ENCODE results near the gene VAT1L.

The VAT1L gene

DNA sequence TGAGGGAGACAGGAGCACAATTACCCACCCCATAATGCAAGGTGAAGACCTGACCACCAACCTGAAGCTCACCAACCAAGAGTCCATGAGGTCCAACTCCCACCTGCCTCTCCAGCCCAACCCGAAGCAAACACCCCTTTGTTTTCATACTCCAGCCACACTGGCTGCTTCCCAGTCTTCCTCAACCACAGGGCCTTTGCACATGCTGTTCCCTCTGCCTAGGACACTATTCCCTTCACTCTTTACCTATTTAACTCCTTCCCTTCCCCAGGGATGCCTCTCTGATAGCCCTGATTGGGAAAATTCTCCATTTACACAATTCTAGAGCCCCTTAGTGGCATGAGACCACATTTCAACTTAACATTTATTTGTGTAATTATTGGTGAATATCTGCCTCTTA is 86.0 kb downstream of the VAT1L start:
- ATAC-seq (ENCODE audit: insufficient read depth, low read depth): no peak
- Histone ChIP-seq H2AFZ (ENCODE audit: low read depth, low read length) (no peak overlapping the region), H3K9ac (ENCODE audit: low read depth, low read length) (no peak overlapping the region), H3K27me3 (ENCODE audit: insufficient read depth, low read length, poor library complexity) (peaks cover 4% of the 10 kb centered on the region), H3K79me2 (ENCODE audit: insufficient read depth, low read length) (no peaks in the 10 kb centered on the region), H3K4me3 (ENCODE audit: low read depth in 1 of 2, low read length in 2 of 2) (no peak overlapping the region), H3K4me1 (ENCODE audit: insufficient read depth, low read length) (no peaks in the 10 kb centered on the region), H3K36me3 (ENCODE audit: insufficient read depth, low read length) (no peaks in the 10 kb centered on the region), H3K4me2 (ENCODE audit: insufficient read depth, low read length) (no peak overlapping the region), H4K20me1 (ENCODE audit: insufficient read depth, low read length) (no peaks in the 10 kb centered on the region), H3K27ac (ENCODE audit: low read length) (no peak overlapping the region), H3K9me3 (ENCODE audit: insufficient read depth, low read length, severe bottlenecking) (no peaks in the 10 kb centered on the region)
- DNase-seq: no peak
- TF ChIP-seq EZH2 (IDR thresholded peaks at IDR 0.05; ENCODE audit: borderline replicate concordance, low read depth, low read length, severe bottlenecking): no peak
- TF ChIP-seq, protein P1, sequence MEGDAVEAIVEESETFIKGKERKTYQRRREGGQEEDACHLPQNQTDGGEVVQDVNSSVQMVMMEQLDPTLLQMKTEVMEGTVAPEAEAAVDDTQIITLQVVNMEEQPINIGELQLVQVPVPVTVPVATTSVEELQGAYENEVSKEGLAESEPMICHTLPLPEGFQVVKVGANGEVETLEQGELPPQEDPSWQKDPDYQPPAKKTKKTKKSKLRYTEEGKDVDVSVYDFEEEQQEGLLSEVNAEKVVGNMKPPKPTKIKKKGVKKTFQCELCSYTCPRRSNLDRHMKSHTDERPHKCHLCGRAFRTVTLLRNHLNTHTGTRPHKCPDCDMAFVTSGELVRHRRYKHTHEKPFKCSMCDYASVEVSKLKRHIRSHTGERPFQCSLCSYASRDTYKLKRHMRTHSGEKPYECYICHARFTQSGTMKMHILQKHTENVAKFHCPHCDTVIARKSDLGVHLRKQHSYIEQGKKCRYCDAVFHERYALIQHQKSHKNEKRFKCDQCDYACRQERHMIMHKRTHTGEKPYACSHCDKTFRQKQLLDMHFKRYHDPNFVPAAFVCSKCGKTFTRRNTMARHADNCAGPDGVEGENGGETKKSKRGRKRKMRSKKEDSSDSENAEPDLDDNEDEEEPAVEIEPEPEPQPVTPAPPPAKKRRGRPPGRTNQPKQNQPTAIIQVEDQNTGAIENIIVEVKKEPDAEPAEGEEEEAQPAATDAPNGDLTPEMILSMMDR (IDR thresholded peaks at IDR 0.05; ENCODE audit: borderline replicate concordance, extremely low read depth, low read length, poor library complexity, severe bottlenecking): no peak

DNA sequence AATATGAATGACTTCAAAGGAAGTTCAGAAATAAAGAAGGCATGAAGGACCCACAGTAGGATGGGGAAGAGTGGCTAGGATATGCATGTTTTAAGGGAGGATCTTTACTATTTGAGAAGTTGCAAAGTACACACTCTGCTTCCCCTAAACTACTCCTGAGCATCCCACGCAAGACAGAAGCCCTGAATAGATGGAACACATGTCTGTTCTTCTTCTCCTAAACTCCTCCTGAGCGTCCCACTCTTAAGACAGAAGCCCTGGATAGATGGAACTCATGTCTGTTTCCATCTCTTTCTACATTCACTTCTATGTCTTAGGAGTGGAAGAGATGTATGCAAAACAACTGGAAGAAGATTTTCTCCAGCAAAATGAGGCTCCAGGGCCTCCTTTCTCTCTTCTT is 88.4 kb downstream of the VAT1L start:
- Histone ChIP-seq H3K79me2 (ENCODE audit: insufficient read depth, low read length) (no peaks in the 10 kb centered on the region), H3K9ac (ENCODE audit: low read depth, low read length) (no peak overlapping the region), H3K27me3 (ENCODE audit: insufficient read depth, low read length, poor library complexity) (peaks cover 4% of the 10 kb centered on the region), H3K27ac (ENCODE audit: low read length) (no peak overlapping the region), H3K9me3 (ENCODE audit: insufficient read depth, low read length, severe bottlenecking) (no peaks in the 10 kb centered on the region), H2AFZ (ENCODE audit: low read depth, low read length) (no peak overlapping the region), H3K4me3 (ENCODE audit: low read depth in 1 of 2, low read length in 2 of 2) (no peak overlapping the region), H3K4me1 (ENCODE audit: insufficient read depth, low read length) (no peaks in the 10 kb centered on the region), H3K36me3 (ENCODE audit: insufficient read depth, low read length) (no peaks in the 10 kb centered on the region), H4K20me1 (ENCODE audit: insufficient read depth, low read length) (no peaks in the 10 kb centered on the region), H3K4me2 (ENCODE audit: insufficient read depth, low read length) (no peak overlapping the region)
- TF ChIP-seq, protein P1 (IDR thresholded peaks at IDR 0.05; ENCODE audit: borderline replicate concordance, extremely low read depth, low read length, poor library complexity, severe bottlenecking): no peak
- TF ChIP-seq EZH2 (IDR thresholded peaks at IDR 0.05; ENCODE audit: borderline replicate concordance, low read depth, low read length, severe bottlenecking): no peak
- ATAC-seq (ENCODE audit: insufficient read depth, low read depth) (no peak), DNase-seq (no peak)

- Histone ChIP-seq H3K4me3 (ENCODE audit: low read depth in 1 of 2, low read length in 2 of 2) (no peak overlapping the region), H4K20me1 (ENCODE audit: insufficient read depth, low read length) (no peaks in the 10 kb centered on the region), H3K4me2 (ENCODE audit: insufficient read depth, low read length) (no peak overlapping the region)
Measured at GRCh38 chr16:77877712-77878347, 89.5 kb downstream of the VAT1L start.

More at GRCh38 chr16:77877712-77878347, 89.5 kb downstream of the VAT1L start:
- TF ChIP-seq EZH2 (IDR thresholded peaks at IDR 0.05; ENCODE audit: borderline replicate concordance, low read depth, low read length, severe bottlenecking): no peak
- TF ChIP-seq, protein P1 (IDR thresholded peaks at IDR 0.05; ENCODE audit: borderline replicate concordance, extremely low read depth, low read length, poor library complexity, severe bottlenecking): no peak
- no peaks in the 10 kb centered on the region for H3K36me3 ChIP-seq (ENCODE audit: insufficient read depth, low read length)
- ATAC-seq (ENCODE audit: insufficient read depth, low read depth) (no peak), DNase-seq (no peak)
- H2AFZ ChIP-seq (ENCODE audit: low read depth, low read length): no peak overlapping the region
- no peaks in the 10 kb centered on the region for H3K79me2 ChIP-seq (ENCODE audit: insufficient read depth, low read length)
- H3K27ac ChIP-seq (ENCODE audit: low read length): no peak overlapping the region
- peaks cover 4% of the 10 kb centered on the region for H3K27me3 ChIP-seq (ENCODE audit: insufficient read depth, low read length, poor library complexity)
- H3K4me1 ChIP-seq (ENCODE audit: insufficient read depth, low read length): no peaks in the 10 kb centered on the region
- no peak overlapping the region for H3K9ac ChIP-seq (ENCODE audit: low read depth, low read length)
- H3K9me3 ChIP-seq (ENCODE audit: insufficient read depth, low read length, severe bottlenecking): no peaks in the 10 kb centered on the region
